Astrocyte (in vitro differentiated cells and primary cell): ENCODE measurements around the gene KLK7. TPM values are rescaled to one million over a fixed set of nuclear protein-coding genes. Genes with fewer than 3 reads are reported as not detected.

Source experiments
- DNase-seq: peaks from one replicate; pipeline ENCODE4 v3.0.0-alpha.2; 2010; ENCODE audit warnings: low read depth
- FAIRE-seq: peaks from 2 replicates; lab custom pipeline; 2011; peaks lifted over from hg19 to GRCh38; lab: Jason Lieb, UNC
- H2AFZ ChIP-seq: 2 replicates; pipeline ENCODE4 v1.6.0; 2012; ENCODE audit warnings: low read depth, low read length, inconsistent platforms
- H3K27ac ChIP-seq: 2 replicates; pipeline ENCODE4 v1.5.1; 2011; ENCODE audit warnings: low read depth, low read length, inconsistent platforms
- H3K27me3 ChIP-seq: 2 replicates; pipeline ENCODE4 v1.6.0; 2011; ENCODE audit warnings: low read length, inconsistent platforms; ENCODE audit not compliant: insufficient read depth
- H3K36me3 ChIP-seq: 2 replicates; pipeline ENCODE4 v1.5.1; 2011; ENCODE audit warnings: low read length, inconsistent platforms; ENCODE audit not compliant: insufficient read depth
- H3K4me1 ChIP-seq: 2 replicates; pipeline ENCODE4 v1.5.1; 2011; ENCODE audit warnings: low read length, inconsistent platforms; ENCODE audit not compliant: insufficient read depth
- H3K4me2 ChIP-seq: 2 replicates; pipeline ENCODE4 v1.6.0; 2012; ENCODE audit warnings: low read length, inconsistent platforms
- H3K4me3 ChIP-seq: 2 replicates; pipeline ENCODE4 v1.5.1; 2011; ENCODE audit warnings: low read depth, mild to moderate bottlenecking, low read length, inconsistent platforms; ENCODE audit not compliant: insufficient read depth
- H3K79me2 ChIP-seq: 2 replicates; pipeline ENCODE4 v1.6.0; 2012; ENCODE audit warnings: mild to moderate bottlenecking, low read length, inconsistent platforms; ENCODE audit not compliant: insufficient read depth
- H3K9ac ChIP-seq: 2 replicates; pipeline ENCODE4 v1.6.0; 2012; ENCODE audit warnings: mild to moderate bottlenecking, low read length, inconsistent platforms
- H3K9me3 ChIP-seq: 2 replicates; pipeline ENCODE4 v1.5.1; 2012; ENCODE audit warnings: low read depth, mild to moderate bottlenecking, low read length, inconsistent platforms; ENCODE audit not compliant: insufficient read depth
- H4K20me1 ChIP-seq: 2 replicates; pipeline ENCODE4 v1.6.0; 2012; ENCODE audit warnings: low read length, inconsistent platforms; ENCODE audit not compliant: insufficient read depth
- H3K27ac Mint-ChIP-seq: one replicate; pipeline ENCODE4 v1.8.0; 2021; ENCODE audit warnings: mild to moderate bottlenecking, mixed read lengths; ENCODE audit not compliant: unreplicated experiment
- H3K27me3 Mint-ChIP-seq: one replicate; pipeline ENCODE4 v1.8.0; 2021; ENCODE audit warnings: low read depth, mixed read lengths; ENCODE audit not compliant: unreplicated experiment
- H3K36me3 Mint-ChIP-seq: one replicate; pipeline ENCODE4 v1.8.0; 2021; ENCODE audit warnings: low read depth, mixed read lengths; ENCODE audit not compliant: unreplicated experiment
- H3K4me1 Mint-ChIP-seq: one replicate; pipeline ENCODE4 v1.8.0; 2021; ENCODE audit warnings: low read depth, mixed read lengths; ENCODE audit not compliant: unreplicated experiment
- H3K4me3 Mint-ChIP-seq: one replicate; pipeline ENCODE4 v1.8.0; 2021; ENCODE audit warnings: mild to moderate bottlenecking, moderate library complexity, mixed read lengths; ENCODE audit not compliant: unreplicated experiment
- H3K9me3 Mint-ChIP-seq: one replicate; pipeline ENCODE4 v1.8.0; 2021; ENCODE audit warnings: mild to moderate bottlenecking, mixed read lengths; ENCODE audit not compliant: unreplicated experiment
- EZH2 ChIP-seq: IDR thresholded peaks from 2 replicates; pipeline ENCODE4 v1.6.1; 2012; ENCODE audit warnings: mild to moderate bottlenecking, low read length, inconsistent platforms; ENCODE audit not compliant: insufficient read depth
- total RNA-seq: library from RNA; stranded (reverse); gene quantifications from 2 replicates; pipeline ENCODE4 v1.2.1, GENCODE V29; 2021
- TF ChIP-seq, protein P1 (sequence below): IDR thresholded peaks from 2 replicates; pipeline ENCODE4 v1.5.1; 2011; ENCODE audit warnings: low read depth, mild to moderate bottlenecking, inconsistent platforms, low read length, moderate library complexity; ENCODE audit not compliant: insufficient read depth

KLK7 gene
- total RNA-seq, 1 donor from 2014 or later, result not detected

DNA sequence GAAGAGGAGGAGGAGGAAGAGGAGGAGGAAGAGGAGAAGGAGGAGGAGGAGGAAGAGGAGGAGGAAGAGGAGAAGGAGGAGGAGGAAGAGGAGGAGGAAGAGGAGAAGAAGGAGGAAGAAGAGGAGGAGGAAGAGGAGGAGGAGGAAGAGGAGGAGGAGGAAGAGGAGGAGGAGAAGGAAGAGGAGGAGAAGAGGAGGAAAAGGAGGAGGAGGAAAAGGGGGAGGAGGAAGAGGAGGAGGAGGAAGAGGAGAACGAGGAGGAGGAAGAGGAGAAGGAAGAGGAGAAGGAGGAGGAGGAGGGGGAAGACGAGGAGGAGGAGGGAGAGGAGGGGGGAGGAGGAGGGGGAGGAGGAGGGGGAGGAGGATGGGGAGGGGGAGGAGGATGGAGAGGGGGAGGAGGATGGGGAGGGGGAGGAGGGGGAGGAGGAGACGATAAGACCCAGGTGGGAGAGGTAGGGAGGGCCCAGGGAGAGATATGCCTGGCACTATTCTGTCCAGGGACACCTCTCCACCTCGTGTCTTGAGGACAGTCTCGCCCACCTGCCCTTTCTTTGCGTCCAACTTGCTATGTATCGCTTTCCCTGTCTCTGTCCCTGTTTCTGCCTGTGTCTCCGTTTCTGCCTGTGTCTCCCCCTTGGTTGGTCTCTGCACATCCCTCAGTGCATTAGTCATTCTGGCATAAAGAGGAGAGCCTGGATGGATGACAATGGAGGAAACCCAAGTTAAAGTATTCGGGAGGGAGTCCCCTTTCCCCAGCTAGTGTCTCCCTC, 23.8 kb downstream of the KLK7 start:
- no peaks in the 10 kb centered on the region for H3K79me2 ChIP-seq
- no peak for FAIRE-seq
- no peaks in the 10 kb centered on the region for H3K4me1 ChIP-seq
- no peak overlapping the region for H2AFZ ChIP-seq
- no peak for DNase-seq
- no peak overlapping the region for H3K4me3 ChIP-seq
- peaks cover 9% of the 10 kb centered on the region for H3K9me3 Mint-ChIP-seq
- H3K4me1 Mint-ChIP-seq, result no peaks in the 10 kb centered on the region
- peaks cover 32% of the 10 kb centered on the region for H3K27me3 Mint-ChIP-seq
- H4K20me1 ChIP-seq, result no peaks in the 10 kb centered on the region
- H3K36me3 Mint-ChIP-seq, result no peaks in the 10 kb centered on the region
- H3K27me3 ChIP-seq, result no peaks in the 10 kb centered on the region
- no peak overlapping the region for H3K27ac ChIP-seq
- H3K9me3 ChIP-seq, result peaks cover 6% of the 10 kb centered on the region
- no peak overlapping the region for H3K27ac Mint-ChIP-seq
- TF ChIP-seq, protein P1, sequence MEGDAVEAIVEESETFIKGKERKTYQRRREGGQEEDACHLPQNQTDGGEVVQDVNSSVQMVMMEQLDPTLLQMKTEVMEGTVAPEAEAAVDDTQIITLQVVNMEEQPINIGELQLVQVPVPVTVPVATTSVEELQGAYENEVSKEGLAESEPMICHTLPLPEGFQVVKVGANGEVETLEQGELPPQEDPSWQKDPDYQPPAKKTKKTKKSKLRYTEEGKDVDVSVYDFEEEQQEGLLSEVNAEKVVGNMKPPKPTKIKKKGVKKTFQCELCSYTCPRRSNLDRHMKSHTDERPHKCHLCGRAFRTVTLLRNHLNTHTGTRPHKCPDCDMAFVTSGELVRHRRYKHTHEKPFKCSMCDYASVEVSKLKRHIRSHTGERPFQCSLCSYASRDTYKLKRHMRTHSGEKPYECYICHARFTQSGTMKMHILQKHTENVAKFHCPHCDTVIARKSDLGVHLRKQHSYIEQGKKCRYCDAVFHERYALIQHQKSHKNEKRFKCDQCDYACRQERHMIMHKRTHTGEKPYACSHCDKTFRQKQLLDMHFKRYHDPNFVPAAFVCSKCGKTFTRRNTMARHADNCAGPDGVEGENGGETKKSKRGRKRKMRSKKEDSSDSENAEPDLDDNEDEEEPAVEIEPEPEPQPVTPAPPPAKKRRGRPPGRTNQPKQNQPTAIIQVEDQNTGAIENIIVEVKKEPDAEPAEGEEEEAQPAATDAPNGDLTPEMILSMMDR, result no peak
- TF ChIP-seq EZH2, result no peak
- H3K4me3 Mint-ChIP-seq, result no peak overlapping the region
- H3K36me3 ChIP-seq, result no peaks in the 10 kb centered on the region
- no peak overlapping the region for H3K4me2 ChIP-seq
- no peak overlapping the region for H3K9ac ChIP-seq

DNA sequence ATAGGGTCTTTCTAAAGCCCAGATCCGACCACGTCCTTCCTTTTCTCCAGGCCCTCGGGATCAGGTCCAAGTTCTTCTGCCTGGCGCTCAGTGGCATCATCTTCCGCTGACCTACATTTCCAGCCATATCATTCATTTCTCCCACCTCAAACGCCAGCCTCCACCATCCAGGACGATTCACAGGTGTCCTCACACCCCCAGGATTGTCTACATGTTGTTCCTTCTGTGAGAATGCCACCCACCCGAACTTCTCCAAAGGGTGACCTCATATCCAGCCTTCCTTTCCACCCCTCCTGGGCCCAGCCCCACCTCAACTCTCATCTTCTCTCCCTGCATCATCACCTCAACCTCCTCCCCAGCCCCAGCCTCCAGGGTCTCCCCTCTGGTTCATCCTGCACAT, 26.1 kb downstream of the KLK7 start:
- peaks cover 22% of the 10 kb centered on the region for H3K27me3 Mint-ChIP-seq
- no peak for FAIRE-seq
- peaks cover 6% of the 10 kb centered on the region for H3K9me3 Mint-ChIP-seq

More for the DNA sequence above, 26.1 kb downstream of the KLK7 start:
- H3K4me1 Mint-ChIP-seq, result no peaks in the 10 kb centered on the region
- H3K79me2 ChIP-seq, result no peaks in the 10 kb centered on the region
- H3K4me2 ChIP-seq, result no peak overlapping the region
- H3K27me3 ChIP-seq, result no peaks in the 10 kb centered on the region
- H4K20me1 ChIP-seq, result no peaks in the 10 kb centered on the region
- no peaks in the 10 kb centered on the region for H3K4me1 ChIP-seq
- no peak overlapping the region for H3K9ac ChIP-seq
- H3K4me3 Mint-ChIP-seq, result no peak overlapping the region
- H3K27ac Mint-ChIP-seq, result no peak overlapping the region
- no peaks in the 10 kb centered on the region for H3K36me3 Mint-ChIP-seq
- TF ChIP-seq, protein P1, result no peak
- no peak for TF ChIP-seq EZH2
- no peak overlapping the region for H2AFZ ChIP-seq
- H3K36me3 ChIP-seq, result no peaks in the 10 kb centered on the region
- DNase-seq, result no peak
- H3K27ac ChIP-seq, result no peak overlapping the region
- no peak overlapping the region for H3K4me3 ChIP-seq
- H3K9me3 ChIP-seq, result peaks cover 6% of the 10 kb centered on the region
